RWPE2 (cell line): Measurements from ENCODE around the gene PDPK1.
"Not testable (repeated sequence)": the region's sequence is repeated elsewhere in the genome, so short reads cannot be mapped to it uniquely, and the experiment has no call there.

Experiments used
- ATAC-seq: fragments of 200-7000 bp; cut with Tn5 transposase; 3 replicates; pipeline ENCODE4 v1.9.1; 2021; ENCODE audit warnings: low read depth
- DNase-seq: peaks from one replicate; pipeline ENCODE4 v3.0.0-alpha.2; 2020; ENCODE audit warnings: low spot score
- H3K27ac ChIP-seq: fragments of 450-650 bp; 2 replicates; pipeline ENCODE4 v1.5.1; 2017; ENCODE audit warnings: mild to moderate bottlenecking; ENCODE audit not compliant: poor library complexity, severe bottlenecking
- H3K27me3 ChIP-seq: fragments of 250-450 bp; sonication (Bioruptor Pico); 2 replicates; pipeline ENCODE4 v1.5.1; 2021; ENCODE audit warnings: mild to moderate bottlenecking, moderate library complexity; ENCODE audit not compliant: insufficient read depth, poor library complexity, severe bottlenecking
- H3K36me3 ChIP-seq: fragments of 250-450 bp; sonication (Bioruptor Pico); 2 replicates; pipeline ENCODE4 v1.5.1; 2020; ENCODE audit warnings: low read depth, mild to moderate bottlenecking, moderate library complexity
- H3K4me1 ChIP-seq: fragments of 250-450 bp; sonication (Bioruptor Pico); 2 replicates; pipeline ENCODE4 v1.5.1; 2021; ENCODE audit warnings: mild to moderate bottlenecking, moderate library complexity; ENCODE audit not compliant: insufficient read depth, poor library complexity, severe bottlenecking
- H3K4me3 ChIP-seq: fragments of 250-450 bp; sonication (Bioruptor Pico); 2 replicates; pipeline ENCODE4 v1.5.1; 2021; ENCODE audit warnings: mild to moderate bottlenecking, moderate library complexity; ENCODE audit not compliant: severe bottlenecking
- H3K9me3 ChIP-seq: fragments of 250-450 bp; sonication (Bioruptor Pico); 2 replicates; pipeline ENCODE4 v1.5.1; 2021; ENCODE audit warnings: mild to moderate bottlenecking, moderate library complexity; ENCODE audit not compliant: severe bottlenecking
- TF ChIP-seq, protein P1 (sequence below): fragments of 450-650 bp; IDR thresholded peaks from one replicate; pipeline ENCODE4 v1.5.1; 2017; ENCODE audit warnings: mild to moderate bottlenecking, moderate library complexity; ENCODE audit not compliant: poor library complexity, severe bottlenecking

The PDPK1 gene

DNA sequence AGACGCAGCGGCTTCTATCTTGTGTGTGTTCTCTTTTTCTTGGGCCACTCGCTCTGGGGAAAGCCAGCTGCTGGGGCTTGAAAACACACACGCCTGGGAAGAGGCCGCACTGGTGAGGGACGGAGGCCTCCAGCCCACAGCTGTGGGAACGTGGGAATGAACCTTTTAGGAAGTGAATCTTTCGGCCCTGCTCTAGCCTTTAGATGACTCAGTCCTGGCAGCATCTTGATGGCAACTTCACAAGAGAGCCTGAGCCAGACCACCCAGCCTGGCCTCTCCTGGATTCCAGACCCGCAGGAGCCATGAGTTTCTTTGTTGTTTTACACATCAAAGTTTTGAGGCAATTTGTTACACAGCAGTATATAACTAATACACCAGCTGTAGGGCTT, 2.2 kb upstream of the PDPK1 start:
- no peak for ATAC-seq
- no peak overlapping the region for H3K4me3 ChIP-seq
- H3K4me1 ChIP-seq: peaks cover 6% of the 10 kb centered on the region
- peak overlapping the region; percentile 22 for H3K27ac ChIP-seq
- no peaks in the 10 kb centered on the region; the same call in 1 of the 2 replicates for H3K36me3 ChIP-seq
- no peak for DNase-seq
- TF ChIP-seq, protein P1, sequence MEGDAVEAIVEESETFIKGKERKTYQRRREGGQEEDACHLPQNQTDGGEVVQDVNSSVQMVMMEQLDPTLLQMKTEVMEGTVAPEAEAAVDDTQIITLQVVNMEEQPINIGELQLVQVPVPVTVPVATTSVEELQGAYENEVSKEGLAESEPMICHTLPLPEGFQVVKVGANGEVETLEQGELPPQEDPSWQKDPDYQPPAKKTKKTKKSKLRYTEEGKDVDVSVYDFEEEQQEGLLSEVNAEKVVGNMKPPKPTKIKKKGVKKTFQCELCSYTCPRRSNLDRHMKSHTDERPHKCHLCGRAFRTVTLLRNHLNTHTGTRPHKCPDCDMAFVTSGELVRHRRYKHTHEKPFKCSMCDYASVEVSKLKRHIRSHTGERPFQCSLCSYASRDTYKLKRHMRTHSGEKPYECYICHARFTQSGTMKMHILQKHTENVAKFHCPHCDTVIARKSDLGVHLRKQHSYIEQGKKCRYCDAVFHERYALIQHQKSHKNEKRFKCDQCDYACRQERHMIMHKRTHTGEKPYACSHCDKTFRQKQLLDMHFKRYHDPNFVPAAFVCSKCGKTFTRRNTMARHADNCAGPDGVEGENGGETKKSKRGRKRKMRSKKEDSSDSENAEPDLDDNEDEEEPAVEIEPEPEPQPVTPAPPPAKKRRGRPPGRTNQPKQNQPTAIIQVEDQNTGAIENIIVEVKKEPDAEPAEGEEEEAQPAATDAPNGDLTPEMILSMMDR: no peak
- no peaks in the 10 kb centered on the region for H3K27me3 ChIP-seq
- no peaks in the 10 kb centered on the region for H3K9me3 ChIP-seq

DNA sequence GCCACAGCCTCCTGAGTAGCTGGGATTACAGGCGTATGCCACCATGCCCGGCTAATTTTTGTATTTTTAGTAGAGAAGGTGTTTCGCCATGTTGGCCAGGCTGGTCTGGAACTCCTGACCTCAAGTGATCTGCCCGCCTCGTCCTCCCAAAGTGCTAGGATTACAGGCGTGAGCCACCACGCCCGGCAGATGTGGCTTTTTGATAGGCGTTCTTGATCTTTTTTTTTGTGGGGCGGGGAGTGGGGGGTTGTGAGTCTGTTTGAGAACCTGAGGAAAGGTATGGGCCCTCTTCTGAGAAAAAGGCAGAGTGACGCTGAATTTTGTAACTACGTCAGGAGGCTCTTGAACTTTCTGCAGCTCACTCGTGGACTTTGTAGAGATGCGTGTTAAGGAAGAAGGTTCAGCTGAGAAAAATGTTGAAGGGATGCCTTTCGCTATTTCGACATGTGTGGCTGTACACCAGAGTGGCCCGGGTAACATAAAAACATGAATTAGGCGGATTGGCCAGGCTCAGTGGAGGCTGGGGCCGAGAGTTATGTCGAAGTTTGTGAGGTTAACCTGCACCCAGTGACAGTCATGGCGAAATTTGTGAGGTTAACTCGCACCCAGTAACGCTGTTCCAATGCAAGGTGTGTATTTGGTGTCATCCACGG, 1.5 kb downstream of the PDPK1 start:
- not testable (repeated sequence) for H3K27me3 ChIP-seq, H3K36me3 ChIP-seq, H3K4me3 ChIP-seq, ATAC-seq, DNase-seq, H3K4me1 ChIP-seq, H3K27ac ChIP-seq, H3K9me3 ChIP-seq

DNA sequence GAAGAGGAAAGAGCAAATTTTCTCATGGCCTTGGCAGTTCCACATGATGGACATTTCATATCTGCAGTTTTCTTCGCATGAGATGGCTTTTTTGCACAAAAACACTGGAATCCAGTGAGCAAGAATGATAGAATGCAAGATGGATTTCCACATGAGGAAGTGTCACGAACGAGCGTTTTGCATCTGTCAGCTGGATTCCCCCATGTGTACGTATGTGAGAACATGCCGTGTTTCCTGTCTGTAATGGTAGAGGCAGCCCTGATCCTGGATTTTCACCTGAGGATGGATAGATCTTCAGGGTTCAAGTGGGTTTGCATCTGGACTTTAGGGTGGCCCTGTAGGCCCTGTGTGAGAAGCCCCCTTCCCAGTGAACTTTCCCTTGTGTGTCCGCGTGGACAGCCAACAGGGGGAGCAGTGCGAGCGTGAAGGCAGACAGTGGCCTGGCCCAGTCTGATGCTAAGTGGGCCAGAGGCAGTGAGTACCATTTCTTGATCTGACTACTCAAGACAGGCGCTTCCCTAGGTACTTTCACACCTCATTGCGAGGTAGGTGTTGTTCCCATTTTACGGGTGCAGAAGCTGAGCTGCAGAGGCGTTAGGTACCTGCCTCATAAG, 2.1 kb downstream of the PDPK1 start:
- H3K4me3 ChIP-seq, H3K9me3 ChIP-seq, H3K4me1 ChIP-seq, H3K27me3 ChIP-seq, DNase-seq, H3K36me3 ChIP-seq, H3K27ac ChIP-seq, ATAC-seq: not testable (repeated sequence)
- TF ChIP-seq, protein P1: peak; percentile 12

DNA sequence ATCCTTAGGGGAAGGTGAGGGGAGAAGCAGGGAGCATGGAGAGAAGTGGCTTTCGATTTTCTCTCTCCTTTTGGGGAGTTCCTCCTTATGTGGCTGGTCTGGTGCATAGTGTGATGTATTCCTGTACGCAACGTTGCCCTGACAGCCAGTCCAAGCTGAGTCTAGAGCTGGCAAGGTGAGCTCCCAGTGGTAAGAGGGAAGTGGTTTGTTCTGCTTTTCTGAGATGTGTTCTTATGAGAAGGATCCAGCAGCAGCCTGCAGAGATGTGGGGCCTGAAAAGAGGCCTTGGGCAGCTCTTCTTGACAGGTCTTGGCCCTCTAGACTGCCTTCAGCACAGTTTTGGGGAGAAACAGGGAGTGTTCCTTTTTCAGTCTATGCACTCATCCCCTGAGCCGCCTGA, 3.1 kb downstream of the PDPK1 start:
- ATAC-seq, H3K27ac ChIP-seq, H3K4me1 ChIP-seq: not testable (repeated sequence)

DNA sequence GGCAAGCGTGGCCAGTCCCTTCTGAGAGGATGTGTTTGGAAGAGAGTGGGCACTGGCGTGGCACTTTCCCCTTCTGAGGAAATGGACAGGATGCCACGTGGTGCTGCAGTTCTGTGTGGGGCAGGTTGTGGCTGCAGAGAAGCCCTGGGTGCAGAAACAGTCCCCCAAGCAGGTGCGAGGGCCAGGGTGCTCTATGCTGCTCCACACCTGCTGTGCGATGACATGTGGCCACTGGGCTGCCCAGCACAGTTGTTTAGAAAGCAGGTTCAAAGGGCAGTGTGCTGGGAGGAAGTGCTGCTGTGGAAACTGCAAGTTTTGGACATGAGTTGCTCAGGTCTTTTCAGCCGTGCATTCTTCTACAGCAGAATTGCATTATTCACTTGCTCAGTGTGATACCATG, 3.6 kb downstream of the PDPK1 start:
- H3K4me1 ChIP-seq, H3K9me3 ChIP-seq, H3K27ac ChIP-seq, H3K36me3 ChIP-seq, H3K4me3 ChIP-seq, DNase-seq, ATAC-seq, H3K27me3 ChIP-seq: not testable (repeated sequence)

More for the DNA sequence above, 3.1 kb downstream of the PDPK1 start:
- H3K9me3 ChIP-seq, H3K4me3 ChIP-seq, H3K27me3 ChIP-seq, DNase-seq, H3K36me3 ChIP-seq: not testable (repeated sequence)

DNA sequence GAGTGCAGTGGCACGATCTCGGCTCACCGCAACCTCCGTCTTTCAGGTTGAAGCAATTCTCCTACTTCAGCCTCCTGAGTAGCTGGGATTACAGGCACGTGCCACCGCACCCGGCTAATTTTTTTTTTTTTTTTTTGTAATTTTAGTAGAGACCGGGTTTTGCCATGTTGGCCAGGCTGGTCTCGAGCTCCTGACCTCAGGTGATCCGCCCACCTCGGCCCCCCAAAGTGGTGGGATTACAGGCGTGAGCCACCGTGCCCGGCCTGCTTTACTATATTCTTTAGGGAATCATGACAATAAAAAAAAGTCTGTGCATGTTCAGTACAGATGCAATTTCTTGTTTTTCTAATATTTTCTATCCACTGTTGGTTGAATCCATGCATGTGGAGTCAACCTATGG, 6.0 kb downstream of the PDPK1 start:
- H3K9me3 ChIP-seq, ATAC-seq, DNase-seq, H3K36me3 ChIP-seq, H3K27ac ChIP-seq, H3K4me1 ChIP-seq, H3K4me3 ChIP-seq, H3K27me3 ChIP-seq: not testable (repeated sequence)

DNA sequence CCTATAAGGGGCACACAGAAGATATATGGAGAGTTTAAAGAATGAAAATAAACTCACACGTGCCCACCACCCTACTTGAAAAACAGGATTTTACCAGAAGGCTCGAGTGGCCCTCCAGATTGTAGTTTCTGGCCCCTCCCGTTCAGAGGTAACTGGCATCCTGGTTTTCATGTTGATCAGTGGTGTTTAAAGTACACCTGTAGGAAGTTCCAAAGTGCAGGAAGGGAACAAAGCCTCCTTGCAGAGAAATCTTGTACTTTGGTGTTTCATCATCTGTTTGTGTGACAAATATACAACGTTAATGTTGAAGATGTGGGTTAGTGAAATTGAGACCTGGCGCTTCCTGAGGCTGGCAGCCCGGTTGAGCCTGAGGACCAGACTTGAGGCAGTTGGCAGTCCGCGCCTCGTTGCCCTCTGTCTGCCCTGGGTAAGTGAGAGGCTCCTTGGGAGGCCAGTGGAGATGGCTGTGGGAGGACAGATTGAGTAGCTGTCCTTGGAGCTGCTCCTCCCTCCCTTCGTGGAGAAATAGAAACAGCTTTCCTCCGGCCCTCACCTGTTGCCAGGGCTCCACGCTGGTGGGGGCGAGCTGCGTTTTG, 12.6 kb downstream of the PDPK1 start:
- ATAC-seq, H3K4me1 ChIP-seq: not testable (repeated sequence)

More for the DNA sequence above, 12.6 kb downstream of the PDPK1 start:
- H3K36me3 ChIP-seq, H3K9me3 ChIP-seq, H3K27me3 ChIP-seq, H3K27ac ChIP-seq, H3K4me3 ChIP-seq, DNase-seq: not testable (repeated sequence)
